H1 (cell line): ENCODE data around the gene PPRC1. TPM values are rescaled to one million over a fixed set of nuclear protein-coding genes. Genes with fewer than 3 reads are reported as not detected.

Experiments
- EP300 ChIP-seq, 2 experiments: IDR thresholded peaks; 1 replicate in 1 of 2; 2 replicates in 1 of 2; pipeline ENCODE4 v1.6.1; 2011 to 2012; ENCODE audit warnings: low read depth in 2 of 2, low read length in 2 of 2, mild to moderate bottlenecking in 2 of 2, borderline replicate concordance in 1 of 2, inconsistent platforms in 1 of 2, moderate library complexity in 1 of 2
- FOSL1 ChIP-seq: IDR thresholded peaks from 2 replicates; pipeline ENCODE4 v1.6.1; 2011; ENCODE audit warnings: mild to moderate bottlenecking, low read depth, low read length, moderate library complexity; ENCODE audit not compliant: insufficient read depth
- GTF2F1 ChIP-seq: IDR thresholded peaks from 2 replicates; pipeline ENCODE4 v1.6.1; 2012; ENCODE audit warnings: low read depth, low read length, improper control_type of control experiment, borderline replicate concordance
- HDAC6 ChIP-seq: IDR thresholded peaks from one replicate; pipeline ENCODE4 v1.7.1; 2012; ENCODE audit warnings: low read depth, mild to moderate bottlenecking, inconsistent platforms, low read length, moderate library complexity
- NRF1 ChIP-seq: IDR thresholded peaks from 2 replicates; pipeline ENCODE4 v1.6.1; 2011; ENCODE audit warnings: mild to moderate bottlenecking, low read depth, low read length, improper control_type of control experiment
- POLR2A ChIP-seq, 2 experiments: IDR thresholded peaks; 1 replicate in 1 of 2; 2 replicates in 1 of 2; pipeline ENCODE4 v1.6.1; 2011; ENCODE audit warnings: low read depth in 2 of 2, low read length in 2 of 2, mild to moderate bottlenecking in 2 of 2; ENCODE audit errors: control extremely low read depth in 1 of 2
- TAF7 ChIP-seq: optimal IDR thresholded peaks from 2 replicates; pipeline ENCODE3; 2011; ENCODE audit warnings: low read depth, mild to moderate bottlenecking, inconsistent platforms, low read length, moderate library complexity, borderline replicate concordance
- polyA plus RNA-seq, 7 experiments: library from polyadenylated mRNA; depleted of rRNA in 3 of 7; stranded (reverse) in 5 of 7; unstranded in 2 of 7; fragments of >200 nt in 5 of 7; fragments of 200-250 nt in 2 of 7; gene quantifications; 1 replicate in 5 of 7; 2 replicates in 1 of 7; 4 replicates in 1 of 7; pipeline versions ENCODE4 v1.2.1 to v1.2.3, GENCODE V29; 2011 to 2013; ENCODE audit warnings: missing spikeins in 2 of 7, mixed read lengths in 2 of 7
- total RNA-seq: library from RNA; stranded (reverse); fragmentation: NEBNext Ultra II Directional; extraction: Animal tissue kit (Norgen Biotek cat#: 25700); gene quantifications from 2 replicates; pipeline ENCODE4 v1.2.1, GENCODE V29; 2021
- TF ChIP-seq, protein P1 (sequence below): IDR thresholded peaks from 2 replicates; pipeline ENCODE4 v1.6.1; 2012; ENCODE audit warnings: inconsistent platforms
- TF ChIP-seq, protein P2 (sequence below): fragments of 300-600 bp; sonication (generic); IDR thresholded peaks from 2 replicates; pipeline ENCODE4 v1.7.1; 2012; ENCODE audit warnings: low read length, moderate library complexity, mild to moderate bottlenecking, inconsistent platforms; ENCODE audit not compliant: insufficient replicate concordance

PPRC1 gene
- total and polyA plus RNA-seq, 2 of the 8 experiments (the other 6 are each of a cell fraction or from before 2014, with no cell fraction given) = 46.5 to 88.4 TPM

DNA sequence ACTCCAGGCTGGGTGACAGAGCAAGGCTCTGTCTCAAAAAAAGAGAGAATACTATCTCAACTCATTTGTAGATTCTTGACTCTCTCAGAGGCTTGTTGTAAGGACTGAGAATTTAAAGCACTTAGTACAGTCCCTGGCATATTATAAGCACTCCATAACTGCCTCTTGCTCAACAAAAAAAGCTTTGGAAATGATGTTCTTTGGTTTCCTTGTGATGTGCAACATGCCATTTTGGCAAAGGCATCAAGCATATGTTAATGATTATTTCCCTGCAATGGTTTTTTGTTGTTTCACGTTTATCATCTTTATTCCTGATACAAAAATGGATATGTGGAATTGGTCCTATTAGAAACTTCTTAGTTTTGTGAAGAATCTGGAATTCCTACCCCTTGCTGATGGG lies 35.0 kb downstream of the PPRC1 start (continued):
- no peak for TF ChIP-seq EP300 (IDR thresholded peaks at IDR 0.05; ENCODE audit: borderline replicate concordance in 1 of 2, low read depth in 2 of 2, low read length in 2 of 2)
- no peak for TF ChIP-seq TAF7
- TF ChIP-seq POLR2A (IDR thresholded peaks at IDR 0.05; ENCODE audit: control extremely low read depth in 1 of 2, low read depth in 2 of 2, low read length in 2 of 2) = no peak
- TF ChIP-seq GTF2F1 = no peak
- TF ChIP-seq NRF1 = no peak
- TF ChIP-seq, protein P1, sequence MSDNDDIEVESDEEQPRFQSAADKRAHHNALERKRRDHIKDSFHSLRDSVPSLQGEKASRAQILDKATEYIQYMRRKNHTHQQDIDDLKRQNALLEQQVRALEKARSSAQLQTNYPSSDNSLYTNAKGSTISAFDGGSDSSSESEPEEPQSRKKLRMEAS = no peak
- TF ChIP-seq HDAC6 = no peak
- no peak for TF ChIP-seq FOSL1
- TF ChIP-seq, protein P2, sequence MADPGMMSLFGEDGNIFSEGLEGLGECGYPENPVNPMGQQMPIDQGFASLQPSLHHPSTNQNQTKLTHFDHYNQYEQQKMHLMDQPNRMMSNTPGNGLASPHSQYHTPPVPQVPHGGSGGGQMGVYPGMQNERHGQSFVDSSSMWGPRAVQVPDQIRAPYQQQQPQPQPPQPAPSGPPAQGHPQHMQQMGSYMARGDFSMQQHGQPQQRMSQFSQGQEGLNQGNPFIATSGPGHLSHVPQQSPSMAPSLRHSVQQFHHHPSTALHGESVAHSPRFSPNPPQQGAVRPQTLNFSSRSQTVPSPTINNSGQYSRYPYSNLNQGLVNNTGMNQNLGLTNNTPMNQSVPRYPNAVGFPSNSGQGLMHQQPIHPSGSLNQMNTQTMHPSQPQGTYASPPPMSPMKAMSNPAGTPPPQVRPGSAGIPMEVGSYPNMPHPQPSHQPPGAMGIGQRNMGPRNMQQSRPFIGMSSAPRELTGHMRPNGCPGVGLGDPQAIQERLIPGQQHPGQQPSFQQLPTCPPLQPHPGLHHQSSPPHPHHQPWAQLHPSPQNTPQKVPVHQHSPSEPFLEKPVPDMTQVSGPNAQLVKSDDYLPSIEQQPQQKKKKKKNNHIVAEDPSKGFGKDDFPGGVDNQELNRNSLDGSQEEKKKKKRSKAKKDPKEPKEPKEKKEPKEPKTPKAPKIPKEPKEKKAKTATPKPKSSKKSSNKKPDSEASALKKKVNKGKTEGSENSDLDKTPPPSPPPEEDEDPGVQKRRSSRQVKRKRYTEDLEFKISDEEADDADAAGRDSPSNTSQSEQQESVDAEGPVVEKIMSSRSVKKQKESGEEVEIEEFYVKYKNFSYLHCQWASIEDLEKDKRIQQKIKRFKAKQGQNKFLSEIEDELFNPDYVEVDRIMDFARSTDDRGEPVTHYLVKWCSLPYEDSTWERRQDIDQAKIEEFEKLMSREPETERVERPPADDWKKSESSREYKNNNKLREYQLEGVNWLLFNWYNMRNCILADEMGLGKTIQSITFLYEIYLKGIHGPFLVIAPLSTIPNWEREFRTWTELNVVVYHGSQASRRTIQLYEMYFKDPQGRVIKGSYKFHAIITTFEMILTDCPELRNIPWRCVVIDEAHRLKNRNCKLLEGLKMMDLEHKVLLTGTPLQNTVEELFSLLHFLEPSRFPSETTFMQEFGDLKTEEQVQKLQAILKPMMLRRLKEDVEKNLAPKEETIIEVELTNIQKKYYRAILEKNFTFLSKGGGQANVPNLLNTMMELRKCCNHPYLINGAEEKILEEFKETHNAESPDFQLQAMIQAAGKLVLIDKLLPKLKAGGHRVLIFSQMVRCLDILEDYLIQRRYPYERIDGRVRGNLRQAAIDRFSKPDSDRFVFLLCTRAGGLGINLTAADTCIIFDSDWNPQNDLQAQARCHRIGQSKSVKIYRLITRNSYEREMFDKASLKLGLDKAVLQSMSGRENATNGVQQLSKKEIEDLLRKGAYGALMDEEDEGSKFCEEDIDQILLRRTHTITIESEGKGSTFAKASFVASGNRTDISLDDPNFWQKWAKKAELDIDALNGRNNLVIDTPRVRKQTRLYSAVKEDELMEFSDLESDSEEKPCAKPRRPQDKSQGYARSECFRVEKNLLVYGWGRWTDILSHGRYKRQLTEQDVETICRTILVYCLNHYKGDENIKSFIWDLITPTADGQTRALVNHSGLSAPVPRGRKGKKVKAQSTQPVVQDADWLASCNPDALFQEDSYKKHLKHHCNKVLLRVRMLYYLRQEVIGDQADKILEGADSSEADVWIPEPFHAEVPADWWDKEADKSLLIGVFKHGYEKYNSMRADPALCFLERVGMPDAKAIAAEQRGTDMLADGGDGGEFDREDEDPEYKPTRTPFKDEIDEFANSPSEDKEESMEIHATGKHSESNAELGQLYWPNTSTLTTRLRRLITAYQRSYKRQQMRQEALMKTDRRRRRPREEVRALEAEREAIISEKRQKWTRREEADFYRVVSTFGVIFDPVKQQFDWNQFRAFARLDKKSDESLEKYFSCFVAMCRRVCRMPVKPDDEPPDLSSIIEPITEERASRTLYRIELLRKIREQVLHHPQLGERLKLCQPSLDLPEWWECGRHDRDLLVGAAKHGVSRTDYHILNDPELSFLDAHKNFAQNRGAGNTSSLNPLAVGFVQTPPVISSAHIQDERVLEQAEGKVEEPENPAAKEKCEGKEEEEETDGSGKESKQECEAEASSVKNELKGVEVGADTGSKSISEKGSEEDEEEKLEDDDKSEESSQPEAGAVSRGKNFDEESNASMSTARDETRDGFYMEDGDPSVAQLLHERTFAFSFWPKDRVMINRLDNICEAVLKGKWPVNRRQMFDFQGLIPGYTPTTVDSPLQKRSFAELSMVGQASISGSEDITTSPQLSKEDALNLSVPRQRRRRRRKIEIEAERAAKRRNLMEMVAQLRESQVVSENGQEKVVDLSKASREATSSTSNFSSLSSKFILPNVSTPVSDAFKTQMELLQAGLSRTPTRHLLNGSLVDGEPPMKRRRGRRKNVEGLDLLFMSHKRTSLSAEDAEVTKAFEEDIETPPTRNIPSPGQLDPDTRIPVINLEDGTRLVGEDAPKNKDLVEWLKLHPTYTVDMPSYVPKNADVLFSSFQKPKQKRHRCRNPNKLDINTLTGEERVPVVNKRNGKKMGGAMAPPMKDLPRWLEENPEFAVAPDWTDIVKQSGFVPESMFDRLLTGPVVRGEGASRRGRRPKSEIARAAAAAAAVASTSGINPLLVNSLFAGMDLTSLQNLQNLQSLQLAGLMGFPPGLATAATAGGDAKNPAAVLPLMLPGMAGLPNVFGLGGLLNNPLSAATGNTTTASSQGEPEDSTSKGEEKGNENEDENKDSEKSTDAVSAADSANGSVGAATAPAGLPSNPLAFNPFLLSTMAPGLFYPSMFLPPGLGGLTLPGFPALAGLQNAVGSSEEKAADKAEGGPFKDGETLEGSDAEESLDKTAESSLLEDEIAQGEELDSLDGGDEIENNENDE = no peak
